ENCODE data around the gene FBXO27. TPM values are rescaled to one million over a fixed set of nuclear protein-coding genes. Genes with fewer than 3 reads are reported as not detected.

FBXO27 gene
- total and polyA plus RNA-seq, 2 of the 4 experiments (the other 2 are of a cell fraction), result 0.18 to 0.50 TPM

GRCh38 chr19:39021063-39021462 is 11.3 kb downstream of the FBXO27 start:
- Histone ChIP-seq H4K20me1 (ENCODE audit: insufficient read depth, low read length) (no peaks in the 10 kb centered on the region), H2BK120ac (ENCODE audit: low read depth, low read length) (no peak overlapping the region), H3K9ac (ENCODE audit: low read depth, low read length) (no peak overlapping the region), H2BK15ac (ENCODE audit: low read depth, low read length) (no peak overlapping the region), H3K27me3 (ENCODE audit: control insufficient read depth, insufficient read depth, low read length) (peaks cover 16% of the 10 kb centered on the region), H3K4me2 (ENCODE audit: low read depth, low read length) (no peak overlapping the region), H2AK9ac (replicated peaks; ENCODE audit: low read depth, low read length, poor library complexity) (no peak overlapping the region), H3K4ac (ENCODE audit: low read depth, low read length) (no peak overlapping the region), H3K79me1 (ENCODE audit: low read depth in 1 of 2, low read length in 2 of 2) (no peaks in the 10 kb centered on the region), H2AFZ (replicated peaks; ENCODE audit: low read length, poor library complexity) (no peak overlapping the region), H3K56ac (ENCODE audit: extremely low read depth, insufficient read depth, low read length) (no peak overlapping the region), H4K5ac (ENCODE audit: low read depth, low read length) (no peak overlapping the region), H3K36me3 (ENCODE audit: control insufficient read depth, insufficient read depth, low read length) (no peaks in the 10 kb centered on the region), H3K27ac (ENCODE audit: insufficient read depth, low read length) (no peak overlapping the region), H3K4me3 (ENCODE audit: insufficient read depth, low read depth, low read length) (no peak overlapping the region), H3K23ac (ENCODE audit: low read depth, low read length) (no peak overlapping the region), H3K9me3 (ENCODE audit: control insufficient read depth, insufficient read depth, low read length) (peaks cover 3% of the 10 kb centered on the region), H2BK20ac (ENCODE audit: low read depth, low read length) (no peak overlapping the region), H3K18ac (ENCODE audit: low read depth, low read length) (no peak overlapping the region), H3K14ac (replicated peaks; ENCODE audit: low read depth, low read length) (no peak overlapping the region), H3K9me1 (ENCODE audit: insufficient read depth, low read length) (no peaks in the 10 kb centered on the region), H2AK5ac (ENCODE audit: low read depth, low read length) (no peak overlapping the region), H2BK5ac (ENCODE audit: low read depth, low read length, poor library complexity, severe bottlenecking) (no peak overlapping the region), H3K4me1 (ENCODE audit: control insufficient read depth, insufficient read depth, low read length) (no peaks in the 10 kb centered on the region), H4K91ac (ENCODE audit: insufficient read depth, low read depth, low read length) (no peak overlapping the region), H4K8ac (ENCODE audit: low read depth in 2 of 2, low read length in 2 of 2) (no peak overlapping the region)
- BruUV-seq (replicated peaks), result no TSS peak
- 67% methylated on average over 1 of the region's 4 CpGs; no CpG with 5 or more reads in 1 of the 2 experiments for WGBS, 2 experiments (ENCODE audit: extremely low coverage in 2 of 2, insufficient read length in 1 of 2)
- in situ Hi-C loops (cut with MboI; ENCODE audit: low sequenced_read_pairs) (no loop called here), dilution Hi-C loops (cut with HindIII; ENCODE audit: low sequenced_read_pairs, unreplicated experiment) (no loop called here), intact Hi-C loops (cut with micrococcal nuclease) (no loop called here)
- no peak for DNase-seq
- CTCF ChIA-PET, result interaction anchor here (0.7 kb wide), 1 partner anchor 21 kb away, joined by 3 read pairs; no protein-coding TSS in a partner anchor
- TF ChIP-seq FOS (IDR thresholded peaks at IDR 0.05; ENCODE audit: low read depth, low read length) (no peak), SMC3 (IDR thresholded peaks at IDR 0.05; ENCODE audit: low read depth, low read length) (no peak), USF2 (IDR thresholded peaks at IDR 0.05; ENCODE audit: low read depth, low read length) (no peak), RCOR1 (IDR thresholded peaks at IDR 0.05; ENCODE audit: insufficient replicate concordance, low read length) (no peak), MAFK (IDR thresholded peaks at IDR 0.05; ENCODE audit: low read depth, low read length) (no peak), NFE2L2 (IDR thresholded peaks at IDR 0.05; ENCODE audit: low read depth, low read length) (no peak), ELK1 (IDR thresholded peaks at IDR 0.05; ENCODE audit: borderline replicate concordance, low read depth, low read length) (no peak), RAD21 (IDR thresholded peaks at IDR 0.05; ENCODE audit: low read length) (no peak), BHLHE40 (IDR thresholded peaks at IDR 0.05; ENCODE audit: low read depth, low read length) (no peak), CEBPB (IDR thresholded peaks at IDR 0.05; ENCODE audit: low read depth, low read length) (no peak), CHD1 (IDR thresholded peaks at IDR 0.05; ENCODE audit: low read depth, low read length) (no peak), RFX5 (IDR thresholded peaks at IDR 0.05; ENCODE audit: low read depth, low read length) (no peak), MXI1 (IDR thresholded peaks at IDR 0.05; ENCODE audit: borderline replicate concordance, low read depth, low read length) (no peak), CTCF (conservative IDR thresholded peaks at IDR 0.05; ENCODE audit: low read depth, low read length) (no peak), MAZ (IDR thresholded peaks at IDR 0.05; ENCODE audit: borderline replicate concordance, low read depth, low read length) (no peak)
- no peak for ATAC-seq (ENCODE audit: low read depth)
- POLR2A ChIA-PET (ENCODE audit: unreplicated experiment), result no interaction called here

Data from IMR-90 (cell line).